HEK293 (cell line): ENCODE data around the gene OR1J4.
"Not testable (repeated sequence)": the region's sequence is repeated elsewhere in the genome, so short reads cannot be mapped to it uniquely, and the experiment has no call there.

Experiments used
- CTCF ChIA-PET: fragments of 350-600 bp; formaldehyde crosslinking; extraction: SDS; loops from one replicate; lab custom pipeline; 2021; ENCODE audit warnings: antibody characterized with exemption; lab: Yijun Ruan, JAX
- POLR2A ChIA-PET: fragments of 300-600 bp; formaldehyde crosslinking; extraction: SDS; loops from one replicate; lab custom pipeline; 2020; ENCODE audit warnings: antibody characterized with exemption, inconsistent platforms; lab: Yijun Ruan, JAX
- H3K27ac ChIP-seq: fragments of 200-500 bp; sonication (Bioruptor generic); 2 replicates; pipeline ENCODE4 v1.5.1; 2014; ENCODE audit warnings: low read depth, low read length, control low read depth, inconsistent platforms; ENCODE audit errors: extremely low read depth
- H3K36me3 ChIP-seq, 2 experiments: fragments of 200-500 bp in 1 of 2; sonication (Bioruptor generic) in 1 of 2; 1 replicate in 1 of 2; 2 replicates in 1 of 2; pipeline ENCODE4 v1.5.1; 2014 to 2017; ENCODE audit warnings: inconsistent platforms in 2 of 2, low read length in 2 of 2; ENCODE audit not compliant: control insufficient read depth in 2 of 2, insufficient read depth in 1 of 2
- H3K4me1 ChIP-seq: fragments of 200-500 bp; sonication (Bioruptor generic); 2 replicates; pipeline ENCODE4 v1.5.1; 2014; ENCODE audit warnings: mild to moderate bottlenecking, low read length, inconsistent platforms; ENCODE audit not compliant: control insufficient read depth, insufficient read depth
- H3K4me3 ChIP-seq: 2 replicates; pipeline ENCODE4 v1.5.1; 2011; ENCODE audit warnings: low read depth, mild to moderate bottlenecking, control low read depth, low read length, moderate library complexity
- H3K9me3 ChIP-seq: fragments of 200-500 bp; sonication (Bioruptor generic); 2 replicates; pipeline ENCODE4 v1.5.1; 2014; ENCODE audit warnings: low read depth, low read length, inconsistent platforms; ENCODE audit not compliant: control insufficient read depth, insufficient read depth
- BCL11B ChIP-seq: fragments of 450-650 bp; formaldehyde crosslinking; IDR thresholded peaks from 2 replicates; pipeline ENCODE4 v1.5.1; 2016; ENCODE audit warnings: low read depth, missing biosample characterization, missing genetic modification characterization
- GLIS2 ChIP-seq: fragments of 450-650 bp; formaldehyde crosslinking; IDR thresholded peaks from 2 replicates; pipeline ENCODE4 v1.5.1; 2016; ENCODE audit warnings: missing biosample characterization, missing genetic modification characterization
- HOXA7 ChIP-seq: sonication (generic); formaldehyde crosslinking; IDR thresholded peaks from 2 replicates; pipeline ENCODE4 v1.8.1; 2022; ENCODE audit warnings: missing genetic modification reagents, borderline replicate concordance
- KLF10 ChIP-seq: fragments of 450-650 bp; IDR thresholded peaks from 2 replicates; pipeline ENCODE4 v1.5.1; 2018; ENCODE audit warnings: missing biosample characterization, mild to moderate bottlenecking, missing genetic modification characterization
- KLF9 ChIP-seq: fragments of 450-650 bp; formaldehyde crosslinking; IDR thresholded peaks from 2 replicates; pipeline ENCODE4 v1.5.1; 2016; ENCODE audit warnings: missing biosample characterization, missing genetic modification characterization, low read depth
- MZF1 ChIP-seq: fragments of 450-650 bp; formaldehyde crosslinking; IDR thresholded peaks from 2 replicates; pipeline ENCODE4 v1.5.1; 2017; ENCODE audit warnings: missing biosample characterization, missing genetic modification characterization, borderline replicate concordance
- SP2 ChIP-seq: fragments of 450-650 bp; formaldehyde crosslinking; IDR thresholded peaks from 2 replicates; pipeline ENCODE4 v1.5.1; 2016; ENCODE audit warnings: missing biosample characterization, missing genetic modification characterization
- TCF7L2 ChIP-seq: IDR thresholded peaks from 2 replicates; pipeline ENCODE4 v1.6.1; 2011; ENCODE audit warnings: low read depth, mild to moderate bottlenecking, inconsistent platforms, low read length, moderate library complexity, borderline replicate concordance
- ZNF146 ChIP-seq: fragments of 450-650 bp; formaldehyde crosslinking; IDR thresholded peaks from 2 replicates; pipeline ENCODE4 v1.5.1; 2016; ENCODE audit warnings: missing biosample characterization, missing genetic modification characterization
- ZNF155 ChIP-seq: fragments of 450-650 bp; formaldehyde crosslinking; IDR thresholded peaks from 2 replicates; pipeline ENCODE4 v1.5.1; 2016; ENCODE audit warnings: missing biosample characterization, missing genetic modification characterization
- ZNF221 ChIP-seq: fragments of 450-650 bp; formaldehyde crosslinking; IDR thresholded peaks from 2 replicates; pipeline ENCODE4 v1.5.1; 2017; ENCODE audit warnings: missing biosample characterization, missing genetic modification characterization, borderline replicate concordance
- ZNF280C ChIP-seq: fragments of 450-650 bp; formaldehyde crosslinking; IDR thresholded peaks from 2 replicates; pipeline ENCODE4 v1.5.1; 2016; ENCODE audit warnings: missing biosample characterization, missing genetic modification characterization
- ZNF354C ChIP-seq: fragments of 450-650 bp; formaldehyde crosslinking; IDR thresholded peaks from 2 replicates; pipeline ENCODE4 v1.5.1; 2016; ENCODE audit warnings: missing biosample characterization, missing genetic modification characterization, low read depth, borderline replicate concordance
- ZNF514 ChIP-seq: fragments of 450-650 bp; formaldehyde crosslinking; IDR thresholded peaks from 2 replicates; pipeline ENCODE4 v1.5.1; 2016; ENCODE audit warnings: missing biosample characterization, missing genetic modification characterization
- ZNF530 ChIP-seq: fragments of 450-650 bp; formaldehyde crosslinking; IDR thresholded peaks from 2 replicates; pipeline ENCODE4 v1.5.1; 2016; ENCODE audit warnings: low read depth, missing biosample characterization, missing genetic modification characterization
- ZNF558 ChIP-seq: fragments of 450-650 bp; formaldehyde crosslinking; IDR thresholded peaks from 2 replicates; pipeline ENCODE4 v1.5.1; 2016; ENCODE audit warnings: missing biosample characterization, missing genetic modification characterization
- ZNF560 ChIP-seq: fragments of 450-650 bp; formaldehyde crosslinking; IDR thresholded peaks from 2 replicates; pipeline ENCODE4 v1.5.1; 2017; ENCODE audit warnings: missing biosample characterization, missing genetic modification characterization, borderline replicate concordance
- ZNF837 ChIP-seq: fragments of 450-650 bp; formaldehyde crosslinking; IDR thresholded peaks from 2 replicates; pipeline ENCODE4 v1.5.1; 2016; ENCODE audit warnings: missing biosample characterization, missing genetic modification characterization
- ZSCAN23 ChIP-seq: fragments of 450-650 bp; formaldehyde crosslinking; IDR thresholded peaks from 2 replicates; pipeline ENCODE4 v1.5.1; 2016; ENCODE audit warnings: missing biosample characterization, missing genetic modification characterization
- TF ChIP-seq, protein P1 (sequence below): fragments of 450-650 bp; formaldehyde crosslinking; IDR thresholded peaks from 2 replicates; pipeline ENCODE4 v1.5.0; 2017; ENCODE audit warnings: missing biosample characterization, missing genetic modification characterization, borderline replicate concordance
- TF ChIP-seq, protein P2 (sequence below): fragments of 450-650 bp; formaldehyde crosslinking; IDR thresholded peaks from 2 replicates; pipeline ENCODE4 v1.5.1; 2016; ENCODE audit warnings: missing biosample characterization, missing genetic modification characterization

The OR1J4 gene

GRCh38 chr9:122526602-122527001 is 7.7 kb downstream of the OR1J4 start (continued):
- TF ChIP-seq, protein P1, sequence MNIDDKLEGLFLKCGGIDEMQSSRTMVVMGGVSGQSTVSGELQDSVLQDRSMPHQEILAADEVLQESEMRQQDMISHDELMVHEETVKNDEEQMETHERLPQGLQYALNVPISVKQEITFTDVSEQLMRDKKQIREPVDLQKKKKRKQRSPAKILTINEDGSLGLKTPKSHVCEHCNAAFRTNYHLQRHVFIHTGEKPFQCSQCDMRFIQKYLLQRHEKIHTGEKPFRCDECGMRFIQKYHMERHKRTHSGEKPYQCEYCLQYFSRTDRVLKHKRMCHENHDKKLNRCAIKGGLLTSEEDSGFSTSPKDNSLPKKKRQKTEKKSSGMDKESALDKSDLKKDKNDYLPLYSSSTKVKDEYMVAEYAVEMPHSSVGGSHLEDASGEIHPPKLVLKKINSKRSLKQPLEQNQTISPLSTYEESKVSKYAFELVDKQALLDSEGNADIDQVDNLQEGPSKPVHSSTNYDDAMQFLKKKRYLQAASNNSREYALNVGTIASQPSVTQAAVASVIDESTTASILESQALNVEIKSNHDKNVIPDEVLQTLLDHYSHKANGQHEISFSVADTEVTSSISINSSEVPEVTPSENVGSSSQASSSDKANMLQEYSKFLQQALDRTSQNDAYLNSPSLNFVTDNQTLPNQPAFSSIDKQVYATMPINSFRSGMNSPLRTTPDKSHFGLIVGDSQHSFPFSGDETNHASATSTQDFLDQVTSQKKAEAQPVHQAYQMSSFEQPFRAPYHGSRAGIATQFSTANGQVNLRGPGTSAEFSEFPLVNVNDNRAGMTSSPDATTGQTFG (tag by site-specific recombination): no peak
- TF ChIP-seq SP2 (tag by site-specific recombination) (no peak), ZNF530 (no peak), ZNF354C (tag by site-specific recombination) (no peak)

GRCh38 chr9:122527193-122527592 is 8.3 kb downstream of the OR1J4 start, which contains the start of gene OR1N1:
Gene OR1N1, minus strand, starts transcription at chr9:122527293. Its CDS starts 0 bp downstream, at chr9:122527293.
- Histone ChIP-seq H3K4me3 (no peak within 1 kb of the TSS), H3K4me1 (no peaks in the 10 kb centered on the region), H3K36me3 (no peaks in the 10 kb centered on the region), H3K27ac (no peak within 1 kb of the TSS), H3K9me3 (no peaks in the 10 kb centered on the region)
- no peak for TF ChIP-seq MZF1 (tag by site-specific recombination)
- TF ChIP-seq ZNF837 (tag by site-specific recombination): no peak
- TF ChIP-seq ZNF280C (tag by site-specific recombination): no peak
- no peak for TF ChIP-seq BCL11B (tag by site-specific recombination)
- no peak for TF ChIP-seq ZNF221 (tag by site-specific recombination)
- no peak for TF ChIP-seq ZNF530
- no peak for TF ChIP-seq TCF7L2
- TF ChIP-seq ZNF146 (tag by site-specific recombination): no peak
- TF ChIP-seq ZNF514 (tag by site-specific recombination): no peak
- TF ChIP-seq GLIS2: no peak
- TF ChIP-seq KLF10: no peak
- TF ChIP-seq ZSCAN23 (tag by site-specific recombination): no peak
- TF ChIP-seq, protein P2, sequence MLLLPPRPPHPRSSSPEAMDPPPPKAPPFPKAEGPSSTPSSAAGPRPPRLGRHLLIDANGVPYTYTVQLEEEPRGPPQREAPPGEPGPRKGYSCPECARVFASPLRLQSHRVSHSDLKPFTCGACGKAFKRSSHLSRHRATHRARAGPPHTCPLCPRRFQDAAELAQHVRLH (tag by site-specific recombination): no peak
- TF ChIP-seq HOXA7 (CRISPR knock-in tag): no peak
- no peak for TF ChIP-seq ZNF155 (tag by site-specific recombination)
- no peak for TF ChIP-seq ZNF558 (tag by site-specific recombination)
- no peak for TF ChIP-seq ZNF560 (tag by site-specific recombination)
- no peak for TF ChIP-seq KLF9 (tag by site-specific recombination)
- ChIA-PET POLR2A (no interaction called here), CTCF (no interaction called here)

- POLR2A ChIA-PET, H3K4me3 ChIP-seq, H3K36me3 ChIP-seq, H3K27ac ChIP-seq, H3K9me3 ChIP-seq, H3K4me1 ChIP-seq, CTCF ChIA-PET: not testable (repeated sequence)
Observed at GRCh38 chr9:122531157-122531556, 12.2 kb downstream of the OR1J4 start.
